ENCODE measurements around the gene MRGPRX3. TPM values are rescaled to one million over a fixed set of nuclear protein-coding genes. Genes with fewer than 3 reads are reported as not detected.

MRGPRX3 gene
- total RNA-seq, result not detected

DNA sequence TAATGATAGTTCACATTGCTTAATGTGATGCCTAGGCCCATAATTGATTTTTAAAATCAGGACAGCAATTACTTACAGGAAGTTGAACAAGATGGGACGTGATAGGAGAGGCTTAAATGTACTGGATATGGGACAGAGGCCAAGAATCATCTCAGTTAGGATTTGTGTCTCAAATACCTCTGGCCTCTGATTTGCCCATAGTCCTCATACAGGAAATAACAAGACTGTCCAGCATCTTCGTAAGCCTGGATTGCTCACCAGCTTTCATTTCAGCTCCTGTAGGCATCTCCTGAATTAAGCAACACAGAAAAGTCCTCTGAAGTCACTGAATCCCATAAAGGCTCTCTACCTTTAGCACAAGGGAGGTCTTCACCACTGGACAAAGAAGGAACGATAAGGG is at the start of gene MRGPRX3:
Gene MRGPRX3 (plus strand): TSS at position 231 of the 400 bp plus-strand sequence. CDS start 4,632 bp downstream, outside the sequence.
- intact Hi-C loops (cut with micrococcal nuclease), result no loop called here
- no peaks in the 10 kb centered on the region for H3K36me3 Mint-ChIP-seq (ENCODE audit: low read depth)
- peaks cover 17% of the 10 kb centered on the region for H3K27me3 Mint-ChIP-seq (ENCODE audit: low read depth)
- no peaks in the 10 kb centered on the region for H3K9me3 Mint-ChIP-seq
- H3K27ac Mint-ChIP-seq, result no peak within 1 kb of the TSS
- H3K4me3 Mint-ChIP-seq, result no peak within 1 kb of the TSS
- no peak for DNase-seq
- CTCF ChIA-PET, result no interaction called here
- H3K4me1 Mint-ChIP-seq (ENCODE audit: low read depth), result no peaks in the 10 kb centered on the region

DNA sequence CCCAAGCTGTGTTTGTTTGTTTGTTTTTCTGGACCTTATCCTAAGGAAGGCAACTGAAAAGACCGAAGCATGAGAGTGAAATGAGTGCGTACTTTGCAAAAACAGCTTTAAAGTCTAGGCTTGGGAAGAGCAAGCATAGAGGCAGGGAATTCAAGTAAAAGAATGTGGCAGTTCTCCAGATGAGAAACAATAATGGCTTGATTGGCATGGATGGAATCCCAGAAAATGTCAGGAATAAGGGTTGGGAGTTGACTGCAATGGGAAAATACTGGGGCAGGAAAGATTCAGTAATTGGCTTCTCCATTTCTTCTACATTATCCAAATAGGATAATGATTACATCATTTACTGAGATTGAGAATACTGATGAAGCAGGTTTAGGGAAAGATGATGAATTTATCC is 44.0 kb upstream of the MRGPRX3 start:
- intact Hi-C loops (cut with micrococcal nuclease), result no loop called here
- Mint-ChIP-seq H3K36me3 (ENCODE audit: low read depth) (peaks cover 40% of the 10 kb centered on the region), H3K4me3 (no peak overlapping the region), H3K27ac (no peak overlapping the region), H3K4me1 (ENCODE audit: low read depth) (peaks cover 16% of the 10 kb centered on the region), H3K9me3 (no peaks in the 10 kb centered on the region), H3K27me3 (ENCODE audit: low read depth) (no peaks in the 10 kb centered on the region)
- no peak for DNase-seq
- CTCF ChIA-PET, result interaction anchor here (1.4 kb wide), 1 partner anchor 18 kb away, joined by 3 read pairs; no protein-coding TSS in a partner anchor

GRCh38 chr11:18088966-18089365 is 43.4 kb upstream of the MRGPRX3 start:
- CTCF ChIA-PET, result interaction anchor here (1.3 kb wide), 1 partner anchor 27 kb away, joined by 3 read pairs; no protein-coding TSS in a partner anchor
- no peaks in the 10 kb centered on the region for H3K9me3 Mint-ChIP-seq
- H3K27ac Mint-ChIP-seq, result no peak overlapping the region
- no peak overlapping the region for H3K4me3 Mint-ChIP-seq
- H3K4me1 Mint-ChIP-seq (ENCODE audit: low read depth), result peaks cover 20% of the 10 kb centered on the region
- H3K27me3 Mint-ChIP-seq (ENCODE audit: low read depth), result no peaks in the 10 kb centered on the region
- intact Hi-C loops (cut with micrococcal nuclease), result no loop called here
- no peak for DNase-seq
- peaks cover 45% of the 10 kb centered on the region for H3K36me3 Mint-ChIP-seq (ENCODE audit: low read depth)

- H3K9me3 Mint-ChIP-seq, result no peaks in the 10 kb centered on the region
- no peak overlapping the region for H3K27ac Mint-ChIP-seq
- no peak for DNase-seq
- intact Hi-C loops (cut with micrococcal nuclease), result loop anchor here (10.0 kb wide), 1 partner anchor 357 kb away; the partner anchor contains the start of gene KCNC1
- H3K36me3 Mint-ChIP-seq (ENCODE audit: low read depth), result peaks cover 42% of the 10 kb centered on the region
- CTCF ChIA-PET, result interaction anchor here (1.5 kb wide), 1 partner anchor 14 kb away, joined by 5 read pairs; the partner anchor contains the start of gene SAAL1
- H3K4me1 Mint-ChIP-seq (ENCODE audit: low read depth), result peaks cover 24% of the 10 kb centered on the region
- H3K27me3 Mint-ChIP-seq (ENCODE audit: low read depth), result no peaks in the 10 kb centered on the region
- no peak overlapping the region for H3K4me3 Mint-ChIP-seq
These were observed 40.6 kb upstream of the MRGPRX3 start for GRCh38 chr11:18091731-18092130.

DNA sequence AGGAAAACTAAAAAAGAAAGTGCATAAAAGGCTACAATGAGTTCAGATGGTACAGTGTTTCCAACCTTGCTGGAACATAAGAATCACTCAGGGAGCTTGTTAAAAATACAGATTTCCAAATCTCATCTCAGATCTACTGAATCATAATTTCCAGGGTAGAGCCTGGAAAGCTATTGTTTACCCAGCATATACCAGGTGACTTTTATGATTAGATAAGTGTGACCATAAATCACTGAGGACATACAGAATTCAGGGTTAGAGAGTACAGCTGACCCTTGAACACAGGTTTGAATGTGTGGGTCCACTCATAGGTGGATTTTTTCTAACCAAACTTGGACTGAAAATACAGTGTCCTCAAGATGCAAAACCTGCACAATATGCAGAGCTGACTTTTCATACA is 38.4 kb upstream of the MRGPRX3 start:
- no peak for DNase-seq
- Mint-ChIP-seq H3K4me3 (no peak overlapping the region), H3K36me3 (ENCODE audit: low read depth) (peaks cover 39% of the 10 kb centered on the region), H3K27me3 (ENCODE audit: low read depth) (no peaks in the 10 kb centered on the region), H3K9me3 (no peaks in the 10 kb centered on the region), H3K4me1 (ENCODE audit: low read depth) (peaks cover 24% of the 10 kb centered on the region), H3K27ac (peak overlapping the region; percentile 59)
- intact Hi-C loops (cut with micrococcal nuclease), result loop anchor here (10.0 kb wide), 1 partner anchor 359 kb away; the partner anchor contains the start of gene KCNC1
- CTCF ChIA-PET, result interaction anchor here (0.7 kb wide), 1 partner anchor 257 kb away, joined by 3 read pairs; no protein-coding TSS in a partner anchor

- H3K27ac Mint-ChIP-seq, result no peak overlapping the region
- peaks cover 31% of the 10 kb centered on the region for H3K36me3 Mint-ChIP-seq (ENCODE audit: low read depth)
- DNase-seq, result peak; percentile 33
- no peak overlapping the region for H3K4me3 Mint-ChIP-seq
- H3K4me1 Mint-ChIP-seq (ENCODE audit: low read depth), result peaks cover 28% of the 10 kb centered on the region
- intact Hi-C loops (cut with micrococcal nuclease), result loop anchor here (10.0 kb wide), 1 partner anchor 1144 kb away; the partner anchor contains the start of gene E2F8
- no peaks in the 10 kb centered on the region for H3K27me3 Mint-ChIP-seq (ENCODE audit: low read depth)
- CTCF ChIA-PET, result interaction anchor here (0.7 kb wide), 1 partner anchor 147 kb away, joined by 4 read pairs; the partner anchor contains the start of gene SAA2
- H3K9me3 Mint-ChIP-seq, result no peaks in the 10 kb centered on the region
These were observed 31.3 kb upstream of the MRGPRX3 start for GRCh38 chr11:18100926-18101656.

- Mint-ChIP-seq H3K9me3 (no peaks in the 10 kb centered on the region), H3K4me3 (peak overlapping the region; percentile 90), H3K27me3 (ENCODE audit: low read depth) (no peaks in the 10 kb centered on the region), H3K27ac (peak overlapping the region; percentile 83), H3K4me1 (ENCODE audit: low read depth) (peaks cover 34% of the 10 kb centered on the region), H3K36me3 (ENCODE audit: low read depth) (peaks cover 21% of the 10 kb centered on the region)
- intact Hi-C loops (cut with micrococcal nuclease), result loop anchor here (10.0 kb wide), 1 partner anchor 1140 kb away; the partner anchor contains the start of gene E2F8
- no peak for DNase-seq
- CTCF ChIA-PET, result interaction anchor here (0.9 to 5.8 kb wide), 11 partner anchors 10 to 374 kb away, joined by 4 to 43 read pairs (median 5); no protein-coding TSS in a partner anchor
These were observed 27.1 kb upstream of the MRGPRX3 start for GRCh38 chr11:18105086-18105801.

DNA sequence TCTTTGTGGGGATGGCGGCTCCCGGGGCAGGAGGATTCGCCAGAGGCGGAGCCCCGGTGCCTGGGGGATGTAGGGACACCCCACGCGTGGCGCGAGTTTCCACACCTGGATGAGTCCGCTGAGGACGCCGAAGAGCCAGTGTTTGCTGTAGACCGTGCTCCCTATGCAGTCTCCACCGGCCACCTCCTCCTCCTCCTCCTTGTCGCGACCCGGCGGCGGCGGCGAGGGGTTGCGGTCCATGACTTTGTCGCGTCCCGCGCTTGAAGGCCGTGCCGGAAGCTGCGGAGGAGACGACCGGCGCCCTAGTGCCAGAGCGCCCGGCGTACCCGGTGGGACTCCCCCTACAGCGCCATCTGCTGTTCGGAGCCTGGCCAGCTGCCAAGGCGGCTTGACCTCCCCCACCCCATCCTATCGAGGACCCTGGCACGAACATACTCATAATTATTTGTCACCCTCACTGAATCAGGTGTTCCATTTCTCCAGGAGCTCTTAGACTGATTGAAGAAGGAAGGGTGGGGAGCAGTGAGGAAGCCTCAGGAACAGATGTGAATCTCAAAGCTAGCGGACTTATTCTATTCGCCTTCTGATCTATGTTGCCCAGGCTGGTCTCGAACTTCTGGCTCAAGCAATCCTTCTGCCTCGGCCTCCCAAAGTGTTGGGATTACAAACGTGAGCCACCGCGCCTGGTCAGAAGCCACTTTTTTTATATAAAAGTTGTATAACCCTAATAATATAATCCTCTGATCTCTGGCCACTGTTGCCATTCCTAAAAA is 26.4 kb upstream of the MRGPRX3 start, which contains the start of gene SAAL1:
Gene SAAL1 (minus strand): TSS at position 281 of the 773 bp plus-strand sequence. CDS start 41 bp downstream, at position 240.
- intact Hi-C loops (cut with micrococcal nuclease), result loop anchor here (1.0 to 10.0 kb wide), 6 partner anchors 93 to 1139 kb away; partner anchors contain the start of genes E2F8, GTF2H1, HPS5 and SERGEF
- no peaks in the 10 kb centered on the region for H3K27me3 Mint-ChIP-seq (ENCODE audit: low read depth)
- CTCF ChIA-PET, result interaction anchor here (0.6 to 5.8 kb wide), 15 partner anchors 10 to 430 kb away, joined by 3 to 43 read pairs (median 4); no protein-coding TSS in a partner anchor
- DNase-seq, result peak; percentile 93
- H3K27ac Mint-ChIP-seq, result peak within 1 kb of the TSS; percentile 83
- peaks cover 34% of the 10 kb centered on the region for H3K4me1 Mint-ChIP-seq (ENCODE audit: low read depth)
- H3K36me3 Mint-ChIP-seq (ENCODE audit: low read depth), result peaks cover 20% of the 10 kb centered on the region
- H3K9me3 Mint-ChIP-seq, result no peaks in the 10 kb centered on the region
- H3K4me3 Mint-ChIP-seq, result peak within 1 kb of the TSS; percentile 90

DNA sequence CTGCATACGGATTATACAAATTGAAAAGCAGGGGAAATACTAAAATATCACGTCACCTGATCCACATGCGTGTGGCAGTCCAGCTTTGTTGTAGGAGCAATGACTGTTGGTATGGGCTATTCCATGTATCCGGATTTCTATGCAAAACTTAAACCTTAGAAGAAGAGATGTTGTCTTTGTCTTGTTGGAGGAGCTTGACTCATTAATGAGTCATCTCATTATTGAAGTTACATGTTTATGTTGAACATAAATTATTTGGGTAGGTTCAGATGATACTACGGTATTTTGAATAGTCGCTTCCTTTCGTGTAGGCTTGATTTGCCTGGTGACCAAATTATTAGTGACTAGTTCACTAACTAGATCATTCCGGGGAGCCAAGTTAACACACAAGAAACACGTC is 25.7 kb upstream of the MRGPRX3 start:
- Mint-ChIP-seq H3K4me3 (peak overlapping the region; percentile 90), H3K9me3 (no peaks in the 10 kb centered on the region), H3K27me3 (ENCODE audit: low read depth) (no peaks in the 10 kb centered on the region), H3K4me1 (ENCODE audit: low read depth) (peaks cover 28% of the 10 kb centered on the region), H3K36me3 (ENCODE audit: low read depth) (peaks cover 13% of the 10 kb centered on the region), H3K27ac (no peak overlapping the region)
- DNase-seq, result no peak
- CTCF ChIA-PET, result interaction anchor here (0.6 to 5.8 kb wide), 15 partner anchors 9 to 430 kb away, joined by 3 to 43 read pairs (median 4); no protein-coding TSS in a partner anchor
- intact Hi-C loops (cut with micrococcal nuclease), result loop anchor here (1.0 to 10.0 kb wide), 6 partner anchors 93 to 1138 kb away; partner anchors contain the start of genes E2F8, GTF2H1, HPS5 and SERGEF

- Mint-ChIP-seq H3K27ac (no peak overlapping the region), H3K4me3 (no peak overlapping the region), H3K27me3 (ENCODE audit: low read depth) (peaks cover under 1% of the 10 kb centered on the region), H3K9me3 (no peaks in the 10 kb centered on the region), H3K4me1 (ENCODE audit: low read depth) (peaks cover 20% of the 10 kb centered on the region), H3K36me3 (ENCODE audit: low read depth) (peaks cover under 1% of the 10 kb centered on the region)
- CTCF ChIA-PET, result interaction anchor here (1.1 kb wide), 1 partner anchor 96 kb away, joined by 4 read pairs; no protein-coding TSS in a partner anchor
- intact Hi-C loops (cut with micrococcal nuclease), result loop anchor here (10.0 kb wide), 1 partner anchor 1137 kb away; the partner anchor contains the start of gene E2F8
- no peak for DNase-seq
These were observed 24.1 kb upstream of the MRGPRX3 start for GRCh38 chr11:18108254-18108653.

- no peak overlapping the region for H3K4me3 Mint-ChIP-seq
- intact Hi-C loops (cut with micrococcal nuclease), result loop anchor here (10.0 kb wide), 1 partner anchor 134 kb away; the partner anchor contains the start of gene SAA2
- no peaks in the 10 kb centered on the region for H3K9me3 Mint-ChIP-seq
- no peaks in the 10 kb centered on the region for H3K36me3 Mint-ChIP-seq (ENCODE audit: low read depth)
- no peak overlapping the region for H3K27ac Mint-ChIP-seq
- peaks cover 10% of the 10 kb centered on the region for H3K4me1 Mint-ChIP-seq (ENCODE audit: low read depth)
- peaks cover 14% of the 10 kb centered on the region for H3K27me3 Mint-ChIP-seq (ENCODE audit: low read depth)
- DNase-seq, result no peak
- CTCF ChIA-PET, result interaction anchor here (0.9 to 1.5 kb wide), 2 partner anchors 15 to 93 kb away, joined by 4 to 6 read pairs; no protein-coding TSS in a partner anchor
These were observed 21.4 kb upstream of the MRGPRX3 start for GRCh38 chr11:18111005-18111404.

All from activated naive CD4-positive, alpha-beta T cell treated with anti-CD3 and anti-CD28 coated beads for 36 hours (primary cell).